Suprapubic skin (tissue), 3 donors: ENCODE data around the gene DNAI4.

Source experiments
- CTCF ChIP-seq, 2 donors: fragments of 200-600 bp in 1 of 2; fragments of 450-650 bp in 1 of 2; sonication (generic) in 1 of 2; IDR thresholded peaks; one replicate each; pipeline ENCODE4 v1.5.1; 2016 to 2019; ENCODE audit warnings: antibody characterized with exemption in 2 of 2, mild to moderate bottlenecking in 1 of 2, moderate library complexity in 1 of 2
- EP300 ChIP-seq: sonication (generic); formaldehyde crosslinking; IDR thresholded peaks from one replicate; pipeline ENCODE4 v1.6.1; 2017; ENCODE audit warnings: antibody characterized with exemption
- POLR2A ChIP-seq, 2 donors: fragments of 450-650 bp; IDR thresholded peaks; one replicate each; pipeline ENCODE4 v1.6.1; 2017; ENCODE audit warnings: antibody characterized with exemption in 2 of 2, mild to moderate bottlenecking in 2 of 2, moderate library complexity in 2 of 2

- no peak for TF ChIP-seq POLR2A (IDR thresholded peaks at IDR 0.05)
- no peak for TF ChIP-seq CTCF (IDR thresholded peaks at IDR 0.05)
- no peak for TF ChIP-seq EP300
These were observed 132.7 kb downstream of the DNAI4 start for GRCh38 chr1:66791621-66792610.
